ENCODE results near the gene MCM8.

GRCh38 chr20:5969348-5969935 is 19.0 kb downstream of the MCM8 start:
- no peak for TF ChIP-seq CTCF (IDR thresholded peaks at IDR 0.05)
- TF ChIP-seq POLR2A (IDR thresholded peaks at IDR 0.05), result no peak
